Nephron progenitor cell (in vitro differentiated cells): ENCODE data around the gene DYDC2.

Source experiments
- DNase-seq: peaks from one replicate; pipeline ENCODE4 v3.0.0; 2021
- H3K27ac Mint-ChIP-seq: 2 replicates; pipeline ENCODE4 v1.8.0; 2021; ENCODE audit warnings: mild to moderate bottlenecking, moderate library complexity, mixed read lengths
- H3K27me3 Mint-ChIP-seq: 2 replicates; pipeline ENCODE4 v1.8.0; 2021; ENCODE audit warnings: mild to moderate bottlenecking, low read depth, mixed read lengths; ENCODE audit not compliant: poor library complexity
- H3K36me3 Mint-ChIP-seq: 2 replicates; pipeline ENCODE4 v1.8.0; 2021; ENCODE audit warnings: low read depth, mixed read lengths
- H3K4me1 Mint-ChIP-seq: 2 replicates; pipeline ENCODE4 v1.8.0; 2021; ENCODE audit warnings: mixed read lengths
- H3K4me3 Mint-ChIP-seq: 2 replicates; pipeline ENCODE4 v1.8.0; 2021; ENCODE audit warnings: mild to moderate bottlenecking, moderate library complexity, mixed read lengths
- H3K9me3 Mint-ChIP-seq: 2 replicates; pipeline ENCODE4 v1.8.0; 2021; ENCODE audit warnings: mild to moderate bottlenecking, moderate library complexity, mixed read lengths
- CTCF ChIP-seq: fragments of 200-600 bp; sonication (generic); IDR thresholded peaks from 2 replicates; pipeline ENCODE4 v1.5.0; 2021; ENCODE audit warnings: antibody characterized with exemption

DYDC2 gene

GRCh38 chr10:80410578-80411145, 54.1 kb downstream of the DYDC2 start:
- Mint-ChIP-seq H3K27me3 (no peaks in the 10 kb centered on the region), H3K4me1 (peaks cover 89% of the 10 kb centered on the region), H3K27ac (peak overlapping the region; percentile 71), H3K36me3 (peaks cover 5% of the 10 kb centered on the region), H3K9me3 (no peaks in the 10 kb centered on the region), H3K4me3 (peak overlapping the region; percentile 92)
- DNase-seq: no peak
- no peak for TF ChIP-seq CTCF

GRCh38 chr10:80411267-80411668, 54.7 kb downstream of the DYDC2 start:
- H3K27ac Mint-ChIP-seq: no peak overlapping the region
- H3K36me3 Mint-ChIP-seq: peaks cover 5% of the 10 kb centered on the region
- H3K27me3 Mint-ChIP-seq: no peaks in the 10 kb centered on the region
- no peaks in the 10 kb centered on the region for H3K9me3 Mint-ChIP-seq
- H3K4me3 Mint-ChIP-seq: peak overlapping the region; percentile 92
- DNase-seq: no peak
- peaks cover 89% of the 10 kb centered on the region for H3K4me1 Mint-ChIP-seq
- no peak for TF ChIP-seq CTCF

- H3K4me3 Mint-ChIP-seq: peak overlapping the region; percentile 92
- DNase-seq: no peak
- peaks cover 89% of the 10 kb centered on the region for H3K4me1 Mint-ChIP-seq
- H3K27ac Mint-ChIP-seq: peak overlapping the region; percentile 97
- TF ChIP-seq CTCF: no peak
- H3K27me3 Mint-ChIP-seq: no peaks in the 10 kb centered on the region
- H3K9me3 Mint-ChIP-seq: no peaks in the 10 kb centered on the region
- peaks cover 5% of the 10 kb centered on the region for H3K36me3 Mint-ChIP-seq
These were observed 55.2 kb downstream of the DYDC2 start for GRCh38 chr10:80411681-80412220.

DNA sequence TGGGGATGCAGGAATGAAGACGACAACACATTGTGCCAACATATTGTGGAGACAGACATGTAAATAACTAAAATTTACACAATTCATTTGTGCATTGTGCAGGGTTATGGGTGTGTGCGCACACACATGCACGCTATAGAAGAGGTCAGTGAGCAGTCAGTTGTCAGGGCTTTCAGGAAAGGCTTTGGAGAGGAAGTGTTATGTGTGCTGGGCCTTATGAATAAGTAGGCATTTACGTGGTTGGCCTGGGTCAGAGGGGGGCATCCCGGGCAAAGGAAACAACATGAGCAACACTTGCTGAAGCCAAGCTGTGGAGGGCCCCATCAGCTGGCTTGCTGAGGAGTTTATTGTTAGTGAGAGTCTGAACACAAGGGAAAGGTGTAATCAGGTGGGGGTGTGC, 55.9 kb downstream of the DYDC2 start:
- Mint-ChIP-seq H3K4me3 (peak overlapping the region; percentile 63), H3K27ac (peak overlapping the region; percentile 97)
- TF ChIP-seq CTCF: no peak

DNA sequence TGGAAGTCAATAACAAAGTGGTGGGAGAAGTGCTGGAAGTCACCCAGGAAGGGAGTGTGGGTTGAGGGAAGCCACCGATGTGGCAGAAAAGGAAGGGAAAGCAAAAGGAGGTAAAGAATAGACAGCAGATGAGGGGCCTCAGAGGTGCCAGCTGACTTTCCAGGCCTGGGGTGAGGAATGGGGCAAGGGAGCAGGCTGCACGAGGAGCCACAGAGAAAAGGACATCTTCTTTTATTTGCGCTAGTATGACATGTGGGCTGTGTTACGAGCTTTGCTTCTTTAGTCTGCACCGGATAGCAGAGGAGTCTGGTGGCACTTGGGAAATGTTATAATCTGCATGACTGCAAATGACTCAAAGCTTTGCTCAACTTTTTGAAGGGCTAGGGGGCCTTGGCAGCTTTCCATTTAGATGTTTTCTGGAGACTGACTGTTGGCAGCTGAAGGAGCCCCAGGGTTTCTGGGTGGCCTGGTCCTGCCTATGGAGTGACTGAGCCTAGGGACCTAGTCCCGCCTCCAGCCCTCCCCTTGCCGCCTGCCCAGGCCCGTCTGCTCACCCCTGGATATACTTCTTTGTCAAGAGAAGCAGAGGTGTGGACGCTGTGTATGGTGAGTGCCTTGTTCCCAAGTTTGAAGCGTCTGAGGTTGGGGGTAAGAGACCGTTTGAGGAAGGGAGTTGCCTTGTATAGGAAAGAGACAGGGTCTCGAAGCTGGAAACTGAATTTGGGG, 56.9 kb downstream of the DYDC2 start:
- Mint-ChIP-seq H3K4me1 (peaks cover 94% of the 10 kb centered on the region), H3K36me3 (peaks cover 5% of the 10 kb centered on the region), H3K9me3 (no peaks in the 10 kb centered on the region), H3K4me3 (peak overlapping the region; percentile 58), H3K27ac (peak overlapping the region; percentile 97), H3K27me3 (no peaks in the 10 kb centered on the region)
- no peak for TF ChIP-seq CTCF
- DNase-seq: no peak

More for the DNA sequence above, 55.9 kb downstream of the DYDC2 start:
- H3K4me1 Mint-ChIP-seq: peaks cover 91% of the 10 kb centered on the region
- peaks cover 5% of the 10 kb centered on the region for H3K36me3 Mint-ChIP-seq
- no peak for DNase-seq
- no peaks in the 10 kb centered on the region for H3K9me3 Mint-ChIP-seq
- H3K27me3 Mint-ChIP-seq: no peaks in the 10 kb centered on the region
